Mucosa of gallbladder (tissue), 1 donor: ENCODE results near the gene LIN7A. TPM values are rescaled to one million over a fixed set of nuclear protein-coding genes. Genes with fewer than 3 reads are reported as not detected.
A peak's percentile ranks its signal among the peaks of the same experiment; 100 is the strongest.

Experiments
- DNase-seq: peaks from one replicate; pipeline ENCODE4 v3.0.0-alpha.2; 2020; ENCODE audit warnings: low spot score
- total RNA-seq: library from RNA; stranded (reverse); gene quantifications from one replicate; pipeline ENCODE4 v1.2.1, GENCODE V29; 2021
- donor health status: DM: no; HTN: no; CAD: no.

Gene LIN7A
- total RNA-seq, 1 donor from 2014 or later = 25.4 TPM

GRCh38 chr12:80860206-80860605 lies 77.5 kb downstream of the LIN7A start:
- no peak for DNase-seq

GRCh38 chr12:80858356-80858755 lies 79.4 kb downstream of the LIN7A start:
- no peak for DNase-seq

GRCh38 chr12:80857311-80857710 lies 80.4 kb downstream of the LIN7A start:
- no peak for DNase-seq

GRCh38 chr12:80849337-80849736 lies 88.4 kb downstream of the LIN7A start:
- no peak for DNase-seq

GRCh38 chr12:80848858-80849257 lies 88.9 kb downstream of the LIN7A start:
- DNase-seq = no peak

GRCh38 chr12:80847575-80847974 lies 90.2 kb downstream of the LIN7A start:
- no peak for DNase-seq

GRCh38 chr12:80846952-80847351 lies 90.8 kb downstream of the LIN7A start:
- DNase-seq = no peak

- DNase-seq = no peak
Observed at GRCh38 chr12:80845639-80846038, 92.1 kb downstream of the LIN7A start.

- no peak for DNase-seq
Observed at GRCh38 chr12:80843969-80844368, 93.8 kb downstream of the LIN7A start.

GRCh38 chr12:80838708-80839107 lies 99.0 kb downstream of the LIN7A start:
- no peak for DNase-seq

- DNase-seq = no peak
Observed at GRCh38 chr12:80838024-80838658, 99.6 kb downstream of the LIN7A start.

GRCh38 chr12:80837342-80837978 lies 100.3 kb downstream of the LIN7A start:
- DNase-seq = peak; percentile 20

GRCh38 chr12:80834724-80835123 lies 103.0 kb downstream of the LIN7A start:
- no peak for DNase-seq

GRCh38 chr12:80830533-80831088 lies 107.1 kb downstream of the LIN7A start:
- DNase-seq = no peak

- no peak for DNase-seq
Observed at GRCh38 chr12:80829767-80830166, 108.0 kb downstream of the LIN7A start.

GRCh38 chr12:80825506-80825905 lies 112.2 kb downstream of the LIN7A start:
- DNase-seq = no peak

- no peak for DNase-seq
Observed at GRCh38 chr12:80823393-80823792, 114.3 kb downstream of the LIN7A start.

- DNase-seq = no peak
Observed at GRCh38 chr12:80821513-80822000, 116.2 kb downstream of the LIN7A start.

- no peak for DNase-seq
Observed at GRCh38 chr12:80818878-80819277, 118.9 kb downstream of the LIN7A start.

- no peak for DNase-seq
Observed at GRCh38 chr12:80815351-80815750, 122.4 kb downstream of the LIN7A start.

- DNase-seq = no peak
Observed at GRCh38 chr12:80814453-80814852, 123.3 kb downstream of the LIN7A start.

GRCh38 chr12:80813820-80814219 lies 123.9 kb downstream of the LIN7A start:
- DNase-seq = no peak
